ENCODE measurements around the gene ARID5B.

Gene ARID5B

GRCh38 chr10:61923950-61924274 lies 22.4 kb downstream of the ARID5B start:
- no peak overlapping the region for H3K4me3 ChIP-seq (ENCODE audit: low read length)
- no peaks in the 10 kb centered on the region for H3K36me3 ChIP-seq (ENCODE audit: control insufficient read depth, insufficient read depth, low read length, severe bottlenecking)
- no peak overlapping the region for H3K9ac ChIP-seq (ENCODE audit: low read length)
- peaks cover 13% of the 10 kb centered on the region for H3K4me1 ChIP-seq (ENCODE audit: control insufficient read depth, insufficient read depth, low read length)
- DNase-seq (ENCODE audit: low read depth), result no peak
- H3K27me3 ChIP-seq (replicated peaks; ENCODE audit: control insufficient read depth, insufficient read depth, low read length), result no peaks in the 10 kb centered on the region
- H3K9me3 ChIP-seq (ENCODE audit: control insufficient read depth, low read length), result no peaks in the 10 kb centered on the region

GRCh38 chr10:61929555-61929954 lies 28.1 kb downstream of the ARID5B start:
- H3K36me3 ChIP-seq (ENCODE audit: control insufficient read depth, insufficient read depth, low read length, severe bottlenecking), result peaks cover 9% of the 10 kb centered on the region
- H3K9ac ChIP-seq (ENCODE audit: low read length), result no peak overlapping the region
- H3K4me3 ChIP-seq (ENCODE audit: low read length), result no peak overlapping the region
- no peaks in the 10 kb centered on the region for H3K9me3 ChIP-seq (ENCODE audit: control insufficient read depth, low read length)
- no peak for DNase-seq (ENCODE audit: low read depth)
- no peaks in the 10 kb centered on the region for H3K4me1 ChIP-seq (ENCODE audit: control insufficient read depth, insufficient read depth, low read length)
- H3K27me3 ChIP-seq (replicated peaks; ENCODE audit: control insufficient read depth, insufficient read depth, low read length), result no peaks in the 10 kb centered on the region

GRCh38 chr10:61931620-61932332 lies 30.3 kb downstream of the ARID5B start:
- Histone ChIP-seq H3K4me3 (ENCODE audit: low read length) (no peak overlapping the region), H3K9me3 (ENCODE audit: control insufficient read depth, low read length) (no peaks in the 10 kb centered on the region), H3K36me3 (ENCODE audit: control insufficient read depth, insufficient read depth, low read length, severe bottlenecking) (peaks cover 9% of the 10 kb centered on the region), H3K9ac (ENCODE audit: low read length) (no peak overlapping the region), H3K27me3 (replicated peaks; ENCODE audit: control insufficient read depth, insufficient read depth, low read length) (no peaks in the 10 kb centered on the region), H3K4me1 (ENCODE audit: control insufficient read depth, insufficient read depth, low read length) (peaks cover 3% of the 10 kb centered on the region)
- no peak for DNase-seq (ENCODE audit: low read depth)

- Histone ChIP-seq H3K36me3 (ENCODE audit: control insufficient read depth, insufficient read depth, low read length, severe bottlenecking) (peaks cover 9% of the 10 kb centered on the region), H3K9ac (ENCODE audit: low read length) (no peak overlapping the region), H3K9me3 (ENCODE audit: control insufficient read depth, low read length) (no peaks in the 10 kb centered on the region), H3K4me3 (ENCODE audit: low read length) (no peak overlapping the region), H3K4me1 (ENCODE audit: control insufficient read depth, insufficient read depth, low read length) (peaks cover 25% of the 10 kb centered on the region), H3K27me3 (replicated peaks; ENCODE audit: control insufficient read depth, insufficient read depth, low read length) (no peaks in the 10 kb centered on the region)
- no peak for DNase-seq (ENCODE audit: low read depth)
Observed at GRCh38 chr10:61933859-61934555, 32.5 kb downstream of the ARID5B start.

- no peak overlapping the region for H3K9ac ChIP-seq (ENCODE audit: low read length)
- peaks cover 4% of the 10 kb centered on the region for H3K36me3 ChIP-seq (ENCODE audit: control insufficient read depth, insufficient read depth, low read length, severe bottlenecking)
- H3K27me3 ChIP-seq (replicated peaks; ENCODE audit: control insufficient read depth, insufficient read depth, low read length), result no peaks in the 10 kb centered on the region
- no peak overlapping the region for H3K4me3 ChIP-seq (ENCODE audit: low read length)
- peak; percentile 39 for DNase-seq (ENCODE audit: low read depth)
- peaks cover 36% of the 10 kb centered on the region for H3K4me1 ChIP-seq (ENCODE audit: control insufficient read depth, insufficient read depth, low read length)
- no peaks in the 10 kb centered on the region for H3K9me3 ChIP-seq (ENCODE audit: control insufficient read depth, low read length)
Observed at GRCh38 chr10:61935077-61935476, 33.6 kb downstream of the ARID5B start.

GRCh38 chr10:61936770-61937169 lies 35.3 kb downstream of the ARID5B start:
- Histone ChIP-seq H3K4me3 (ENCODE audit: low read length) (no peak overlapping the region), H3K9me3 (ENCODE audit: control insufficient read depth, low read length) (no peaks in the 10 kb centered on the region), H3K9ac (ENCODE audit: low read length) (peak overlapping the region; percentile 80), H3K4me1 (ENCODE audit: control insufficient read depth, insufficient read depth, low read length) (peaks cover 51% of the 10 kb centered on the region), H3K36me3 (ENCODE audit: control insufficient read depth, insufficient read depth, low read length, severe bottlenecking) (peaks cover 4% of the 10 kb centered on the region), H3K27me3 (replicated peaks; ENCODE audit: control insufficient read depth, insufficient read depth, low read length) (no peaks in the 10 kb centered on the region)
- no peak for DNase-seq (ENCODE audit: low read depth)

- Histone ChIP-seq H3K4me3 (ENCODE audit: low read length) (peak overlapping the region; percentile 53), H3K36me3 (ENCODE audit: control insufficient read depth, insufficient read depth, low read length, severe bottlenecking) (peaks cover 4% of the 10 kb centered on the region), H3K9me3 (ENCODE audit: control insufficient read depth, low read length) (no peaks in the 10 kb centered on the region)
Observed at GRCh38 chr10:61937631-61938351, 36.3 kb downstream of the ARID5B start.

GRCh38 chr10:61939902-61940301 lies 38.4 kb downstream of the ARID5B start:
- no peak for DNase-seq (ENCODE audit: low read depth)
- peaks cover 78% of the 10 kb centered on the region for H3K4me1 ChIP-seq (ENCODE audit: control insufficient read depth, insufficient read depth, low read length)

More at GRCh38 chr10:61937631-61938351, 36.3 kb downstream of the ARID5B start:
- peak; percentile 46 for DNase-seq (ENCODE audit: low read depth)
- peak overlapping the region; percentile 80 for H3K9ac ChIP-seq (ENCODE audit: low read length)
- H3K4me1 ChIP-seq (ENCODE audit: control insufficient read depth, insufficient read depth, low read length), result peaks cover 61% of the 10 kb centered on the region
- no peaks in the 10 kb centered on the region for H3K27me3 ChIP-seq (replicated peaks; ENCODE audit: control insufficient read depth, insufficient read depth, low read length)

GRCh38 chr10:61941202-61941681 lies 39.7 kb downstream of the ARID5B start:
- peaks cover 86% of the 10 kb centered on the region for H3K4me1 ChIP-seq (ENCODE audit: control insufficient read depth, insufficient read depth, low read length)

More at GRCh38 chr10:61939902-61940301, 38.4 kb downstream of the ARID5B start:
- Histone ChIP-seq H3K27me3 (replicated peaks; ENCODE audit: control insufficient read depth, insufficient read depth, low read length) (no peaks in the 10 kb centered on the region), H3K9ac (ENCODE audit: low read length) (peak overlapping the region; percentile 80), H3K4me3 (ENCODE audit: low read length) (peak overlapping the region; percentile 41), H3K9me3 (ENCODE audit: control insufficient read depth, low read length) (no peaks in the 10 kb centered on the region), H3K36me3 (ENCODE audit: control insufficient read depth, insufficient read depth, low read length, severe bottlenecking) (no peaks in the 10 kb centered on the region)

GRCh38 chr10:61942604-61943461 lies 41.3 kb downstream of the ARID5B start:
- no peaks in the 10 kb centered on the region for H3K27me3 ChIP-seq (replicated peaks; ENCODE audit: control insufficient read depth, insufficient read depth, low read length)
- H3K36me3 ChIP-seq (ENCODE audit: control insufficient read depth, insufficient read depth, low read length, severe bottlenecking), result no peaks in the 10 kb centered on the region
- peak; percentile 85 for DNase-seq (ENCODE audit: low read depth)
- H3K4me3 ChIP-seq (ENCODE audit: low read length), result peak overlapping the region; percentile 76
- H3K9me3 ChIP-seq (ENCODE audit: control insufficient read depth, low read length), result no peaks in the 10 kb centered on the region
- H3K4me1 ChIP-seq (ENCODE audit: control insufficient read depth, insufficient read depth, low read length), result peaks cover 72% of the 10 kb centered on the region
- H3K9ac ChIP-seq (ENCODE audit: low read length), result peak overlapping the region; percentile 86

More at GRCh38 chr10:61941202-61941681, 39.7 kb downstream of the ARID5B start:
- no peaks in the 10 kb centered on the region for H3K9me3 ChIP-seq (ENCODE audit: control insufficient read depth, low read length)
- peak overlapping the region; percentile 1 for H3K4me3 ChIP-seq (ENCODE audit: low read length)
- H3K9ac ChIP-seq (ENCODE audit: low read length), result peak overlapping the region; percentile 55
- H3K36me3 ChIP-seq (ENCODE audit: control insufficient read depth, insufficient read depth, low read length, severe bottlenecking), result no peaks in the 10 kb centered on the region
- DNase-seq (ENCODE audit: low read depth), result no peak
- no peaks in the 10 kb centered on the region for H3K27me3 ChIP-seq (replicated peaks; ENCODE audit: control insufficient read depth, insufficient read depth, low read length)

Data from adipocyte (in vitro differentiated cells).